ENCODE measurements around the gene TNFRSF14. TPM values are rescaled to one million over a fixed set of nuclear protein-coding genes. Genes with fewer than 3 reads are reported as not detected.
A peak's percentile ranks its signal among the peaks of the same experiment; 100 is the strongest.

Gene TNFRSF14
- total RNA-seq, 1 donor from 2014 or later: 0.61 TPM

DNA sequence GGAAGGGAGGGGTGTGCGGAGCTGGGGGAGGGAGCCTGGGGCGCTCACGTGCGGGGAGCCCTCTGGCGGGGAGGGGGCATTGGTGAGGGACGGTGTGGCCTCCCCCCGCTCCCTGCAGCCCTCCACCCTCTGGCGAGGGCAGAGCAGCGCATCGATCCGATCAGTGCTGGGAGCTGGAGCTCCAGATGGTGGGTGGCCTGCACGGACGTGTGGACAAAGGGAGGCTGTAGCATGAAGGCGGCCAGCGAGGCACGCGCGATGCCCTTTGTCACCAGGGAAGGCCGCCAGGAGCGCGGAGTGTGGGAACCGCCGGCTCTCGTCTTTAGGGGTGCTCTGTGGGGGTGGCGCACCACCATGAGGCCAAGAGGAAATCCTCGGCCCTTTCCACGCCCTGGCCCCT is 20.7 kb upstream of the TNFRSF14 start:
- Mint-ChIP-seq H3K27me3 (ENCODE audit: low read depth) (peaks cover 52% of the 10 kb centered on the region), H3K4me1 (peaks cover 33% of the 10 kb centered on the region)
- peak; percentile 20 for DNase-seq (ENCODE audit: low read depth, low spot score)

DNA sequence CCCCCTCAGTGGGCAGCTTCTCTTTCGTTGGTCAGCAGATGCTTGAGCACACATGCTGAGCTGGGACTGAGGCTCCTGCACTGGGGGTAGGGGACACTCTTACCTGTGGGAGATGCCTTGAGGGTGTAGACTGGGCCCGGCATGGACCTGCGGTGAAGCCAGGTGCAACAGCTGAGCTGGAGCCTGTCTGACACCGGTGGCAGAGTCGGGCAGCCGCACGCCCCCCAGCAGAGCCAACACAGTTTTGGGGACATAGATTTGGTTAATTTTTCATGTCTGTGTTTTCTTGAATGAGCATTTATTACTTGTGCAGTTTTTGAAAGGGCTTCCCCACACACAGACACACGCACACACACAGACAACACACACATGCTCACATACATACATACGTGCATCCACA is 20.2 kb upstream of the TNFRSF14 start:
- Mint-ChIP-seq H3K4me3 (no peak overlapping the region), H3K27ac (ENCODE audit: unreplicated experiment) (no peak overlapping the region), H3K4me1 (peaks cover 33% of the 10 kb centered on the region), H3K36me3 (ENCODE audit: low read depth) (no peaks in the 10 kb centered on the region), H3K27me3 (ENCODE audit: low read depth) (peaks cover 47% of the 10 kb centered on the region), H3K9me3 (no peaks in the 10 kb centered on the region)
- DNase-seq (ENCODE audit: low read depth, low spot score): no peak
- TF ChIP-seq, protein P1, sequence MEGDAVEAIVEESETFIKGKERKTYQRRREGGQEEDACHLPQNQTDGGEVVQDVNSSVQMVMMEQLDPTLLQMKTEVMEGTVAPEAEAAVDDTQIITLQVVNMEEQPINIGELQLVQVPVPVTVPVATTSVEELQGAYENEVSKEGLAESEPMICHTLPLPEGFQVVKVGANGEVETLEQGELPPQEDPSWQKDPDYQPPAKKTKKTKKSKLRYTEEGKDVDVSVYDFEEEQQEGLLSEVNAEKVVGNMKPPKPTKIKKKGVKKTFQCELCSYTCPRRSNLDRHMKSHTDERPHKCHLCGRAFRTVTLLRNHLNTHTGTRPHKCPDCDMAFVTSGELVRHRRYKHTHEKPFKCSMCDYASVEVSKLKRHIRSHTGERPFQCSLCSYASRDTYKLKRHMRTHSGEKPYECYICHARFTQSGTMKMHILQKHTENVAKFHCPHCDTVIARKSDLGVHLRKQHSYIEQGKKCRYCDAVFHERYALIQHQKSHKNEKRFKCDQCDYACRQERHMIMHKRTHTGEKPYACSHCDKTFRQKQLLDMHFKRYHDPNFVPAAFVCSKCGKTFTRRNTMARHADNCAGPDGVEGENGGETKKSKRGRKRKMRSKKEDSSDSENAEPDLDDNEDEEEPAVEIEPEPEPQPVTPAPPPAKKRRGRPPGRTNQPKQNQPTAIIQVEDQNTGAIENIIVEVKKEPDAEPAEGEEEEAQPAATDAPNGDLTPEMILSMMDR (conservative IDR thresholded peaks at IDR 0.05): no peak

More for the DNA sequence above, 20.7 kb upstream of the TNFRSF14 start:
- Mint-ChIP-seq H3K4me3 (no peak overlapping the region), H3K36me3 (ENCODE audit: low read depth) (no peaks in the 10 kb centered on the region), H3K9me3 (no peaks in the 10 kb centered on the region), H3K27ac (ENCODE audit: unreplicated experiment) (no peak overlapping the region)
- TF ChIP-seq, protein P1 (conservative IDR thresholded peaks at IDR 0.05): no peak

DNA sequence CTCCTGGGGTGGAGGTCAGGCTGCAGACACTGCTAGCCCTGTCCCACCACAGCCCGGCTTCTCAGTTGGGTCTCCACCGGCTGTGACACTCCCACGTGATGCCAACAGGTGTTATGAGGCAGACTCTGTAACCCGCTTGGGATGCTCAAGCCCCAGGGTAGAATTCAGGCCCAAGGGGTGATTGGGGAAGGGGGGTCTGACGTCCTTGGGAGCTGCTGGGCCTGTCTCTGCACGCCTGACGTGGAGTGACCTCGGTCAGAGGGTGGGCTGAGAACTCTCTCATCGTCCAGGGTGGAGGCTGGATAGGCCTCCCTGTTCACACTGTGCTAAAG is 18.4 kb upstream of the TNFRSF14 start:
- no peak overlapping the region for H3K4me3 Mint-ChIP-seq
- no peak overlapping the region for H3K27ac Mint-ChIP-seq (ENCODE audit: unreplicated experiment)
- peaks cover 34% of the 10 kb centered on the region for H3K27me3 Mint-ChIP-seq (ENCODE audit: low read depth)
- TF ChIP-seq, protein P1 (conservative IDR thresholded peaks at IDR 0.05): no peak
- H3K4me1 Mint-ChIP-seq: peaks cover 42% of the 10 kb centered on the region
- DNase-seq (ENCODE audit: low read depth, low spot score): no peak
- H3K9me3 Mint-ChIP-seq: no peaks in the 10 kb centered on the region
- H3K36me3 Mint-ChIP-seq (ENCODE audit: low read depth): no peaks in the 10 kb centered on the region

DNA sequence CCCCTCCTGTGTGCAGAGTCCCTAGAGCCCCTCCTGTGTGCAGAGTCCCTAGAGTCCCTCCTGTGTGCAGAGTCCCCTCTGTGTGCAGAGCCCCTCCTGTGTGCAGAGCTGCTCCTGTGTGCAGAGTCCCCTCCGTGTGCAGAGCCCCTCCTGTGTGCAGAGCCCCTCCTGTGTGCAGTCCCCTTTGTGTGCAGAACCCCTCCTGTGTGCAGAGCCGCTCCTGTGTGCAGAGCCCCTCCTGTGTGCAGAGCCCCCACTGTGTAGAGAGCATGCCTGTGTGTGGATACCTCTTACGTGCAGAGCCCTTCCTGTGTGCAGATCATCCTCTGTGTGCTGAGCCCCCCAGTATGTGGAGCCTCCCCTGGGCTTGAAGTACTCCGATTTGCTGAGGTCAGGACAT is 17.8 kb upstream of the TNFRSF14 start:
- Mint-ChIP-seq H3K4me3 (no peak overlapping the region), H3K36me3 (ENCODE audit: low read depth) (no peaks in the 10 kb centered on the region), H3K27me3 (ENCODE audit: low read depth) (peaks cover 28% of the 10 kb centered on the region), H3K4me1 (peaks cover 35% of the 10 kb centered on the region), H3K27ac (ENCODE audit: unreplicated experiment) (no peak overlapping the region), H3K9me3 (no peaks in the 10 kb centered on the region)
- DNase-seq (ENCODE audit: low read depth, low spot score): no peak
- TF ChIP-seq, protein P1 (conservative IDR thresholded peaks at IDR 0.05): no peak

DNA sequence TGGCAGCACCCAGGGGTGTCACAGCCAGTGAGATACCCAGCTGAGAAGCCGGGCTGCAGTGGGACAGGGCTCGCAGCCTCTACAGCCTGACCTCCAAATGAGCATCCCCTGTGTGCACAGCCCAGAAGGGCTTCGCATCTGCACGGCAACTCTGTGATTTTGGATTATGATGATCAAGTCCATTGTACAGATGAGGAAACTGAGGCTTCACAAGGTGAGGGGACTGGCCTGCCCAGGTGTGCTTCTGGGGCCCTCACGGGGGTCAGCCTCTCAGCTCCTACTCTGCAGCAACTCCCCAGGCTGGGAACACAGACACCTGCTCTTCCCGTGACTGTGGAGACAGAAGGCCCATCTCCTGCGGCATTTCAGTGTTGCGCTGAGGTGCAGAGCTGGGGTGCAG is 17.3 kb upstream of the TNFRSF14 start:
- Mint-ChIP-seq H3K4me3 (no peak overlapping the region), H3K36me3 (ENCODE audit: low read depth) (no peaks in the 10 kb centered on the region), H3K27ac (ENCODE audit: unreplicated experiment) (no peak overlapping the region), H3K27me3 (ENCODE audit: low read depth) (peaks cover 23% of the 10 kb centered on the region), H3K4me1 (peaks cover 33% of the 10 kb centered on the region), H3K9me3 (no peaks in the 10 kb centered on the region)
- TF ChIP-seq, protein P1 (conservative IDR thresholded peaks at IDR 0.05): no peak
- no peak for DNase-seq (ENCODE audit: low read depth, low spot score)
